Muscle layer of colon (tissue), 2 donors: ENCODE measurements around the gene REXO1.

ENCODE experiments used
- H3K27ac ChIP-seq: one replicate; pipeline ENCODE4 v1.7.0; 2013; ENCODE audit warnings: low read depth, mild to moderate bottlenecking, low read length, moderate library complexity
- H3K27me3 ChIP-seq, 2 donors: one replicate each; pipeline ENCODE4 v1.7.0; 2013; ENCODE audit warnings: low read length in 2 of 2, mild to moderate bottlenecking in 2 of 2; ENCODE audit not compliant: insufficient read depth in 2 of 2, control insufficient read depth in 1 of 2
- H3K36me3 ChIP-seq: one replicate; pipeline ENCODE4 v1.7.0; 2013; ENCODE audit warnings: mild to moderate bottlenecking, low read length; ENCODE audit not compliant: insufficient read depth
- H3K4me1 ChIP-seq: one replicate; pipeline ENCODE4 v1.7.0; 2013; ENCODE audit warnings: mild to moderate bottlenecking, low read length; ENCODE audit not compliant: insufficient read depth
- H3K4me3 ChIP-seq, 2 donors: one replicate each; pipeline ENCODE4 v1.7.0; 2013; ENCODE audit warnings: low read length in 2 of 2, low read depth in 1 of 2, mild to moderate bottlenecking in 1 of 2, moderate library complexity in 1 of 2
- H3K9ac ChIP-seq: one replicate; pipeline ENCODE4 v1.7.0; 2013; ENCODE audit warnings: low read length
- H3K9me3 ChIP-seq: one replicate; pipeline ENCODE4 v1.7.0; 2013; ENCODE audit warnings: mild to moderate bottlenecking, low read length
- donor health status: abdominal sarcoma.
- donor health status: Adenocarcinoma of cecum.

Gene REXO1

DNA sequence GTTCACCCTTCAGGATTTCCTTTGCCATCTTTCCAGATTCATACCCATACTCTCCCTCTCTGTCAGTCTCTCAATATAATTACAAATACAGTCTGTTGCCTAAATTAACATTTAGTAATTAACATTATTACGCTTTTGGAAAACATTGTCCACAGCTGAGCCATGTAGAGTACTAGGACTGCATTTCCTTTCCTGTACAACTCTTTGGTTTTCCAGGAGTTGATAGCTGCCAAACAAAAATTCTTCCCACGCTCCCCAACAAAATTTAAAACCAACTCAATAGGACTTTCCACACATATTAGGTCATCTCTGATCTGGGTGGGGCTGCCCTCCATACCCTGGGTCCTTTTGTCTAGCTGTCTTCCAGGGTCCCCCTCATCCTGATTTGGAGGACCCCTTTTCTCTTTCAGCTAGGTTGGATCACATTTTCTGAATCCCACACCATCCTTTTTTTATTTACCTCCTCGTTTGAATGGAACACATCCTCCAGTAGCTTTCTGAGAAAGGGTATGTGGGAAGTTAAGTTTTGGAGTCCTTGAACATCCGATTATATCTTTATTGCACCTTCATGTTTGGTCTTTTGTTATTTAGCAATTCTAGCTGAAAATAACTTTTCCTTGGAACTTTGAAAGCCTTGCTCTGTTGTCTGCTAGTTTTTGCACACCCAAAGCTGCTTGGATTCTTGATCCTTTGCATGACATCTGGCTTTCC is 77.3 kb downstream of the REXO1 start:
- H3K4me1 ChIP-seq = no peaks in the 10 kb centered on the region
- no peaks in the 10 kb centered on the region for H3K36me3 ChIP-seq
- H3K27ac ChIP-seq = no peak overlapping the region
- no peak overlapping the region for H3K9ac ChIP-seq
- H3K4me3 ChIP-seq = no peak overlapping the region
- peaks cover 10% of the 10 kb centered on the region for H3K9me3 ChIP-seq
- H3K27me3 ChIP-seq = peaks cover 32 to 66% of the 10 kb centered on the region in 2 donors

DNA sequence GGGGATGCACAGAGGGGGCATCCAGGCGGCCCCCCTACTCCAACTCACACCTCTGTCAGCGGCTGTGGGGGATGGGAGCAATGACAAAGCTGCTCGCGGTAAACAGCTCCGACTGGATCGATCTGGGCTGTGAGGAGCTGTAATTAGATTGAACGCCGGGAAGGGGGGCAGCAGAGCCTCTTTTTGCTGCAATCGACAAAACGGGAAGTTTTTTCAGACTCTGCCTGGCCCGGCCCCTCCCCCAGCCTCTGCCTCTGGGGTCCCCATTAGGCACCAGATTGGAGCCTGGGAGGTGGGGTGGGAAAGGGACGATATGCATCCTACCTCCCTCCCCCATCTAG is 78.7 kb downstream of the REXO1 start:
- peaks cover 42 to 66% of the 10 kb centered on the region in 2 donors for H3K27me3 ChIP-seq
- no peaks in the 10 kb centered on the region for H3K4me1 ChIP-seq
- no peaks in the 10 kb centered on the region for H3K36me3 ChIP-seq
- H3K9ac ChIP-seq = no peak overlapping the region
- H3K27ac ChIP-seq = no peak overlapping the region
- peaks cover 10% of the 10 kb centered on the region for H3K9me3 ChIP-seq
- no peak overlapping the region for H3K4me3 ChIP-seq

DNA sequence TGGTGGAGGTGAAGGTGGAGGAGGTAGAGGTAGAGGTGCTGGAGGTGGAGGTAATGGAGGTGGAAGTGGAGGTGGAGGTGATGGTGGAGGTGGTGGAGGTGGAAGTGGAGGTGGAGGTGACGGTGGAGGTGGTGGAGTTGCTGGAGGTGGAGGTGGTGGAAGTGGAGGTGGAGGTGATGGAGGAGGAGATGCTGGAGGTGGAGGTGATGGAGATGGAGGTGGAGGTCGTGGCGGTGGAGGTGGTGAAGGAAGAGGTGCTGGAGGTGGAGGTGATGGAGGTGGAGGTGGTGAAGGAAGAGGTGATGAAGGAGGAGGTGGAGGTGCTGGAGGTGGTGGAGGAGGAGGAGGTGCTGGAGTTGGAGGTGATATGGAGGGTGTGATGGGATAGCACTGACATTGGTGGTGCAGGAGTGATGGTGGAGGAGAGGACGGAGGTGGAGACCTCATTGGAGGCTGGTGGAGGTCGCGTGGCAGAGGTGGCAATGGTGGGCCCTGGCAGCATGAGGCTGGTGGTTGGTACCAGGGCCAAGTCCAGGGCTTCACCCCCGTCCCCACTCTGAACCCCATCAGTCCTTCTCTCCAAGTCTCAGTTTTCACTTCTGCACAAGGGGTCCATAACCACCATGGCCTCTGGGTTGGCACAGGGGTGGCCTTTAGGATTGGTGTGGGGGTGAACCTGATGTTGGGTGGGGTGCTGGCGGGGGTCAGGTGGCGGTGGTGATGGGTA is 79.2 kb downstream of the REXO1 start:
- Histone ChIP-seq H3K9me3 (peaks cover 10% of the 10 kb centered on the region), H3K9ac (no peak overlapping the region), H3K4me3 (no peak overlapping the region), H3K27me3 (peaks cover 42 to 66% of the 10 kb centered on the region in 2 donors), H3K36me3 (no peaks in the 10 kb centered on the region), H3K4me1 (no peaks in the 10 kb centered on the region), H3K27ac (no peak overlapping the region)

DNA sequence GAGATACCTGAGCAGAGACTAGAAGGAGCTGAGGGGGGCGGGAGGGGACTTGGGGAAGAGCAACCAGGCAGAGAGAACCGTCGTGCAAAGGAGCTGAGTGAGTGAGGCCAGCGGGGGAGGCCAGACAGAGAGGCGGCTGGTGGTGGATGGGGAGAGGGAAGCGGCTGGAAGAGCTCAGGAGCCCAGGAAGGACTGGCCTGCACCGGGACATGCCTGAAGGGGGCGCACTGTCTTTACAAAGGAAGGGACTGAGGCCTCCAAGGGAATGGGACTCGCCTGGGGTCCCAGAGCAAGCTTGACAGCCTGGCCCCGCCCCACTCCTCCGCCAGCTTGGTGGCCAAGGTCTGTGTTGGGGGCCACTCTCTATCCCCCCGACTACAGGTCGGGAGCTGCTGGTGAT is 80.0 kb downstream of the REXO1 start:
- Histone ChIP-seq H3K27ac (no peak overlapping the region), H3K9ac (no peak overlapping the region), H3K4me1 (no peaks in the 10 kb centered on the region), H3K4me3 (no peak overlapping the region), H3K27me3 (peaks cover 42 to 67% of the 10 kb centered on the region in 2 donors), H3K36me3 (no peaks in the 10 kb centered on the region), H3K9me3 (peaks cover 10% of the 10 kb centered on the region)

DNA sequence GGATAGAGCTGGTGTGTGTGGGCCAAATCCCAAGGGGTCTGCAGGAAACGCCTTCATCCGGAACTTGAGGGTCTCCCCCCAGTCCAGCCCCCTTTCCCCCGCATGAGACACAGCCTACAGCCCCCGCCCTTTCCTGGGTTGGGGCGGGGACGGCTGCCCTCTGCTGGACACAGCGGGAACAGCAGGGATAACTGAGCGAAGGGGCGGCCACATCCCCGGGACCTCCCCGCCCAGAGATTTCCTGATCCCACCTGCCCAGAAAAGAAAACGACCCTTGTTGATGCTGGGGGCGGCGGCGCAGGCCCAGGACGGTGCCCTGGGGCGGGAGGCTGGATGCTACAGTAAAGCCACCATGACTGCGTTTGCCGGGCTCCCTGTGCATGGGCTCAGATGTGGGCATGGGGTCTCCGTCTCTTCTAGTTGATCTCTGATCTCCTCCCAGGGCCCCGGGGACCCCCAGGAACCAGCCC is 80.8 kb downstream of the REXO1 start:
- H3K9me3 ChIP-seq = peaks cover 10% of the 10 kb centered on the region
- H3K4me1 ChIP-seq = no peaks in the 10 kb centered on the region
- H3K4me3 ChIP-seq = no peak overlapping the region
- H3K27me3 ChIP-seq = peaks cover 42 to 75% of the 10 kb centered on the region in 2 donors
- no peaks in the 10 kb centered on the region for H3K36me3 ChIP-seq
- no peak overlapping the region for H3K9ac ChIP-seq
- H3K27ac ChIP-seq = no peak overlapping the region

DNA sequence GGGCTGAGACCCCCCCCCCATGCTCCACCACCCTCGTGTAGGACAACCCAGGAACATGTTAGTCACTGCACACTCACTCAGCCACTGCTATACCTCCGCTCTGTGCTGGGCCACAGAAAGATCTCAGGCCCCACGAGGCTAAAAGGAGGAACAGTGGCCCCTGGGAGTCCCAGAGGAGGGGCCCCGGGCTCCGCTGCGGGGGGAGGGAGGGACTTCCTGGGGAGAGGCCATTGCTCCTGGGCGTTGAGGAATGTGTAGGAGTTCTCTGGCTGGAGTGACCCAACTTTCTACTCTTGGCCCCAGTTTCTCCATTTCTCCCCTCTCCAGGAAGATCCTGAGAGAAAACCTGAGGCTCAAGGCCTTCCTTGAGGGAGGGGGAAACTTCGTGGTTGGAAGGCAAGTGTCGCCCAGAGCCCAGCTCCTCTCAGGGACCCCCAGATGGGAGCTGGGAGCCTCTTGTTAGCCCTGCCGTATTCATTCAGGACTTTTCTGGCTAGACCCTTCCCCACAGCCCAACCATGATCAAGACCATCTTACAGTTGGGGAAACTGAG is 81.4 kb downstream of the REXO1 start:
- peaks cover 10% of the 10 kb centered on the region for H3K9me3 ChIP-seq
- H3K27me3 ChIP-seq = peaks cover 42 to 81% of the 10 kb centered on the region in 2 donors
- H3K9ac ChIP-seq = no peak overlapping the region
- no peaks in the 10 kb centered on the region for H3K36me3 ChIP-seq
- H3K4me3 ChIP-seq = no peak overlapping the region
- no peak overlapping the region for H3K27ac ChIP-seq
- H3K4me1 ChIP-seq = no peaks in the 10 kb centered on the region

DNA sequence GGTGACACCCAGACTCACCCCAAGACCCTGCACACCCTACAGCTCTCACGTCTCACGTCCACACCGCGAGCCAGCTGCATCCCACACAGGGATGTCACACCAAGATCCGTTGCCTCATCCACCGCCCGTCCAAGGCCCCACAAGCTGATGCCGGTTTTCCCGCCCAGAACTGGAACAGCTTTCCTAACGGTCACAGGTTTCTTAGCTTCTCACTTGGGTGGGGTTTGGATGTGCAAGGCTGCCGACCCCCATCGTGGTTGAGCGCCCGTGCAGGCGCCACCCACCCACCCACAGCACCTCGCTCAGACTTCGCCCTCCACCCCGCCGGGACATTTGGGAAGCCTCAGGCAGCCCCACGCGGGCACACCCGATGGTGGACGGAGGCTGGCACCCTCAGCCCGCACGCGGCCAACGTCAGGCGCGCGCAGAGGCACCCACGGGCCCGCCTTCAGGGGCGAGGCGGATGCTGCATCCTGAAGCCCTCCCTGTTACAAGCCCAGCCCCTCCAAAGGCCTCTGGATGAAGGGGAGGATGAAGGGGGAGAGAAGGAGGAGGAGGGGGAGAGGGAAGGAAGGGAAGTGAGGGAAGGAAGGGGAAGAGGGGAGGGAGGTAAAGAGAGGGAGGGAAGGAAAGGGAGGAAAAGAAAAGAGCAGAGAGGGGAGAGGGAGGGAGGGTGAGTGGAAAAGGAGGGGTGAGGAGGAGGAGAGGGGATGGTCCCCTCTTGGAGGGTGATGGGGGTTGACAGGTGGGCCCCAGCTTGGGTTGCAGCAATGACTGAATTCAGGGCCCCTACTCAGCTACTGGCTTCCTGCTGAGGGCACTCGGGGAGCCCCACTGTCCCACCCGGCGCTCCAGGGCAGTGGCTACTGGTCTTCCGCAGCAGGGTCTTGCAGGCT is 82.1 kb downstream of the REXO1 start:
- Histone ChIP-seq H3K9ac (no peak overlapping the region), H3K27me3 (peaks cover 46 to 88% of the 10 kb centered on the region in 2 donors), H3K27ac (no peak overlapping the region), H3K36me3 (no peaks in the 10 kb centered on the region), H3K4me1 (no peaks in the 10 kb centered on the region), H3K4me3 (no peak overlapping the region), H3K9me3 (peaks cover 8% of the 10 kb centered on the region)
